ENCODE data around the gene HCN1.

DNA sequence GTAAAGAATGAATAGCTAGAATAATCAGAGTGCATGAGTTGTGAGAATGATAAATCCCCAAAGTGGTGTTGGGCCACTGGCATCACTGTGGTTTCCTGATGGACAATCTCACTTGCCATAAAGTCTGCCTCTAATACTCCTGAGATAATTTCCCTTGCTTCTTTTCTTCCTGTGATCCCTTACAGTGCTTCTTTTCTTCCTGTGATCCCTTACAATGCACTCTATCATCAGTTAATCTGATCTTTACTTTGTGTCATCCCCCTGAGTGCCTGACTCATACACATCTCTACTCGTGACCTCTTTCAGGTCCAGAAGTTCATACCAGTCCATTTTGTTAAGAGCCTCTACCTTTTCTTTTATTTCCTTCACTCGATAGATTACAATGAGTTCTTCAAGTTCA lies 418.3 kb downstream of the HCN1 start:
- TF ChIP-seq TCF12 (IDR thresholded peaks at IDR 0.05; ENCODE audit: low read depth, low read length) (no peak), CREB1 (IDR thresholded peaks at IDR 0.05) (no peak), CEBPB (IDR thresholded peaks at IDR 0.05; ENCODE audit: low read depth, low read length) (no peak), MAFK (IDR thresholded peaks at IDR 0.05; ENCODE audit: low read depth, low read length) (no peak), POLR2A (IDR thresholded peaks at IDR 0.05; ENCODE audit: control extremely low read depth in 1 of 2, low read depth in 2 of 2, low read length in 2 of 2) (no peak), EZH2 (IDR thresholded peaks at IDR 0.05; ENCODE audit: low read depth, low read length, severe bottlenecking) (no peak), RBBP5 (IDR thresholded peaks at IDR 0.05; ENCODE audit: borderline replicate concordance, low read depth, low read length) (no peak), EGR1 (IDR thresholded peaks at IDR 0.05; ENCODE audit: borderline replicate concordance, low read depth, low read length) (no peak), TBP (IDR thresholded peaks at IDR 0.05; ENCODE audit: low read depth, low read length) (no peak)
- TF ChIP-seq, protein P1, sequence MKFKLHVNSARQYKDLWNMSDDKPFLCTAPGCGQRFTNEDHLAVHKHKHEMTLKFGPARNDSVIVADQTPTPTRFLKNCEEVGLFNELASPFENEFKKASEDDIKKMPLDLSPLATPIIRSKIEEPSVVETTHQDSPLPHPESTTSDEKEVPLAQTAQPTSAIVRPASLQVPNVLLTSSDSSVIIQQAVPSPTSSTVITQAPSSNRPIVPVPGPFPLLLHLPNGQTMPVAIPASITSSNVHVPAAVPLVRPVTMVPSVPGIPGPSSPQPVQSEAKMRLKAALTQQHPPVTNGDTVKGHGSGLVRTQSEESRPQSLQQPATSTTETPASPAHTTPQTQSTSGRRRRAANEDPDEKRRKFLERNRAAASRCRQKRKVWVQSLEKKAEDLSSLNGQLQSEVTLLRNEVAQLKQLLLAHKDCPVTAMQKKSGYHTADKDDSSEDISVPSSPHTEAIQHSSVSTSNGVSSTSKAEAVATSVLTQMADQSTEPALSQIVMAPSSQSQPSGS (IDR thresholded peaks at IDR 0.05; ENCODE audit: low read length), result no peak
- TF ChIP-seq, protein P2, sequence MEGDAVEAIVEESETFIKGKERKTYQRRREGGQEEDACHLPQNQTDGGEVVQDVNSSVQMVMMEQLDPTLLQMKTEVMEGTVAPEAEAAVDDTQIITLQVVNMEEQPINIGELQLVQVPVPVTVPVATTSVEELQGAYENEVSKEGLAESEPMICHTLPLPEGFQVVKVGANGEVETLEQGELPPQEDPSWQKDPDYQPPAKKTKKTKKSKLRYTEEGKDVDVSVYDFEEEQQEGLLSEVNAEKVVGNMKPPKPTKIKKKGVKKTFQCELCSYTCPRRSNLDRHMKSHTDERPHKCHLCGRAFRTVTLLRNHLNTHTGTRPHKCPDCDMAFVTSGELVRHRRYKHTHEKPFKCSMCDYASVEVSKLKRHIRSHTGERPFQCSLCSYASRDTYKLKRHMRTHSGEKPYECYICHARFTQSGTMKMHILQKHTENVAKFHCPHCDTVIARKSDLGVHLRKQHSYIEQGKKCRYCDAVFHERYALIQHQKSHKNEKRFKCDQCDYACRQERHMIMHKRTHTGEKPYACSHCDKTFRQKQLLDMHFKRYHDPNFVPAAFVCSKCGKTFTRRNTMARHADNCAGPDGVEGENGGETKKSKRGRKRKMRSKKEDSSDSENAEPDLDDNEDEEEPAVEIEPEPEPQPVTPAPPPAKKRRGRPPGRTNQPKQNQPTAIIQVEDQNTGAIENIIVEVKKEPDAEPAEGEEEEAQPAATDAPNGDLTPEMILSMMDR (IDR thresholded peaks at IDR 0.05; ENCODE audit: control extremely low read depth in 1 of 3, insufficient read depth in 1 of 3, low read depth in 1 of 3, low read length in 3 of 3), result no peak
- TF ChIP-seq, protein P3, sequence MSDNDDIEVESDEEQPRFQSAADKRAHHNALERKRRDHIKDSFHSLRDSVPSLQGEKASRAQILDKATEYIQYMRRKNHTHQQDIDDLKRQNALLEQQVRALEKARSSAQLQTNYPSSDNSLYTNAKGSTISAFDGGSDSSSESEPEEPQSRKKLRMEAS (IDR thresholded peaks at IDR 0.05), result no peak

Measured in H1 (cell line).